Prostate gland (tissue), 2 donors: ENCODE data around the gene MDC1.

Source experiments
- CTCF ChIP-seq, 4 experiments: fragments of 200-600 bp in 2 of 4; fragments of 450-650 bp in 2 of 4; sonication (generic) in 2 of 4; IDR thresholded peaks; 1 replicate in 3 of 4; 2 replicates in 1 of 4; pipeline ENCODE4 v1.5.1; 2016 to 2019; ENCODE audit warnings: antibody characterized with exemption in 4 of 4, mild to moderate bottlenecking in 2 of 4, moderate library complexity in 2 of 4
- POLR2A ChIP-seq: fragments of 450-650 bp; IDR thresholded peaks from one replicate; pipeline ENCODE4 v1.6.1; 2016; ENCODE audit warnings: antibody characterized with exemption, mild to moderate bottlenecking
- POLR2AphosphoS5 ChIP-seq: sonication (generic); formaldehyde crosslinking; IDR thresholded peaks from one replicate; pipeline ENCODE4 v1.6.1; 2017; ENCODE audit warnings: antibody characterized with exemption

GRCh38 chr6:30740540-30740870 lies 23.4 kb upstream of the MDC1 start:
- TF ChIP-seq CTCF (IDR thresholded peaks at IDR 0.05), result no peak
- no peak for TF ChIP-seq POLR2AphosphoS5
- no peak for TF ChIP-seq POLR2A
